SU-DHL-6 (cell line): Measurements from ENCODE around the gene TRAPPC10.
"Not testable (repeated sequence)": the region's sequence is repeated elsewhere in the genome, so short reads cannot be mapped to it uniquely, and the experiment has no call there.

Experiments
- H2AFZ ChIP-seq: fragments of 200-600 bp; sonication (generic); 2 replicates; pipeline ENCODE4 v1.6.1; 2014; ENCODE audit warnings: low read depth, mild to moderate bottlenecking, moderate library complexity, mixed read lengths, antibody characterized with exemption, low read length; ENCODE audit not compliant: severe bottlenecking
- H3F3A ChIP-seq: fragments of 200-600 bp; shearing (Covaris generic); 2 replicates; pipeline ENCODE4 v1.6.0; 2016; ENCODE audit warnings: antibody characterized with exemption, mild to moderate bottlenecking; ENCODE audit not compliant: insufficient read depth
- H3K27ac ChIP-seq: fragments of 200-600 bp; sonication (generic); 2 replicates; pipeline ENCODE4 v1.5.1; 2016; ENCODE audit warnings: low read depth, mild to moderate bottlenecking, low read length, moderate library complexity, mixed read lengths
- H3K27me3 ChIP-seq: fragments of 200-600 bp; sonication (generic), shearing (Covaris generic); 2 replicates; pipeline ENCODE4 v1.6.0; 2014; ENCODE audit warnings: mild to moderate bottlenecking, low read length
- H3K36me3 ChIP-seq: fragments of 200-600 bp; sonication (generic); 2 replicates; pipeline ENCODE4 v1.6.1; 2014; ENCODE audit warnings: mild to moderate bottlenecking, low read length, mixed read lengths
- H3K4me2 ChIP-seq: fragments of 300-600, 200-600 bp; shearing (Covaris generic), sonication (generic); 2 replicates; pipeline ENCODE4 v1.6.0; 2014; ENCODE audit warnings: low read length, low read depth, mild to moderate bottlenecking; ENCODE audit not compliant: poor library complexity, severe bottlenecking
- H3K4me3 ChIP-seq: fragments of 200-600 bp; sonication (generic); 2 replicates; pipeline ENCODE4 v1.5.1; 2014; ENCODE audit warnings: antibody characterized with exemption, low read length, mild to moderate bottlenecking, mixed read lengths; ENCODE audit not compliant: insufficient read depth, poor library complexity, severe bottlenecking
- H3K79me2 ChIP-seq: fragments of 200-600 bp; sonication (generic); 2 replicates; pipeline ENCODE4 v1.6.1; 2014; ENCODE audit warnings: mild to moderate bottlenecking, low read length, moderate library complexity; ENCODE audit not compliant: insufficient read depth
- H3K9ac ChIP-seq: fragments of 200-600 bp; sonication (generic); 2 replicates; pipeline ENCODE4 v1.7.0; 2014; ENCODE audit warnings: mild to moderate bottlenecking, low read length
- H3K9me2 ChIP-seq: fragments of 200-600 bp; sonication (generic); replicated peaks from 2 replicates; pipeline ENCODE4 v1.6.1; 2014; ENCODE audit warnings: low read length; ENCODE audit not compliant: insufficient read depth
- H3K9me3 ChIP-seq: fragments of 200-600 bp; sonication (generic); 2 replicates; pipeline ENCODE4 v1.6.1; 2014; ENCODE audit warnings: low read length, mixed read lengths; ENCODE audit not compliant: insufficient read depth
- H4K20me1 ChIP-seq: fragments of 200-600 bp; sonication (generic); 2 replicates; pipeline ENCODE4 v1.6.1; 2014; ENCODE audit warnings: low read depth, mild to moderate bottlenecking, antibody characterized with exemption, low read length, moderate library complexity, mixed read lengths
- CTCF ChIP-seq: fragments of 200-600 bp; sonication (generic); IDR thresholded peaks from one replicate; pipeline ENCODE4 v1.5.1; 2017; ENCODE audit warnings: antibody characterized with exemption, mild to moderate bottlenecking, low read length, moderate library complexity; ENCODE audit not compliant: insufficient read depth, poor library complexity, severe bottlenecking
- EZH2phosphoT487 ChIP-seq: fragments of 200-600 bp; sonication (generic), shearing (Covaris generic); conservative IDR thresholded peaks from 2 replicates; pipeline ENCODE4 v1.6.1; 2018; ENCODE audit warnings: mild to moderate bottlenecking, antibody characterized with exemption, low read length, moderate library complexity, mixed read lengths

TRAPPC10 gene

GRCh38 chr21:44090325-44090724 is 78.2 kb downstream of the TRAPPC10 start:
- H4K20me1 ChIP-seq = no peaks in the 10 kb centered on the region
- no peak overlapping the region for H2AFZ ChIP-seq
- no peak overlapping the region for H3K4me2 ChIP-seq
- no peak overlapping the region for H3K4me3 ChIP-seq
- no peaks in the 10 kb centered on the region for H3K79me2 ChIP-seq
- peaks cover 4% of the 10 kb centered on the region; the same call in 1 of the 2 replicates for H3K36me3 ChIP-seq
- H3K27me3 ChIP-seq = no peaks in the 10 kb centered on the region
- H3K9ac ChIP-seq = no peak overlapping the region
- no peak for TF ChIP-seq EZH2phosphoT487
- no peak for TF ChIP-seq CTCF
- no peaks in the 10 kb centered on the region for H3F3A ChIP-seq
- no peaks in the 10 kb centered on the region for H3K9me3 ChIP-seq
- H3K9me2 ChIP-seq = no peaks in the 10 kb centered on the region
- H3K27ac ChIP-seq = peak overlapping the region; percentile 58

GRCh38 chr21:44092211-44092610 is 80.1 kb downstream of the TRAPPC10 start:
- Histone ChIP-seq H3K9me3 (no peaks in the 10 kb centered on the region), H3K27ac (no peak overlapping the region), H4K20me1 (no peaks in the 10 kb centered on the region), H3F3A (no peaks in the 10 kb centered on the region), H3K36me3 (peaks cover 4% of the 10 kb centered on the region; the same call in 1 of the 2 replicates), H3K9me2 (no peaks in the 10 kb centered on the region), H3K4me3 (no peak overlapping the region), H3K79me2 (no peaks in the 10 kb centered on the region), H3K9ac (no peak overlapping the region), H3K27me3 (no peaks in the 10 kb centered on the region), H2AFZ (no peak overlapping the region), H3K4me2 (no peak overlapping the region)
- TF ChIP-seq EZH2phosphoT487 (no peak), CTCF (no peak)

GRCh38 chr21:44093761-44094160 is 81.7 kb downstream of the TRAPPC10 start:
- H3K9me3 ChIP-seq = no peaks in the 10 kb centered on the region
- H3K4me3 ChIP-seq = no peak overlapping the region
- no peaks in the 10 kb centered on the region for H3K27me3 ChIP-seq
- no peak overlapping the region for H3K9ac ChIP-seq
- H3K9me2 ChIP-seq = no peaks in the 10 kb centered on the region
- peaks cover 4% of the 10 kb centered on the region; the same call in 1 of the 2 replicates for H3K36me3 ChIP-seq
- H2AFZ ChIP-seq = no peak overlapping the region
- no peak overlapping the region for H3K27ac ChIP-seq
- TF ChIP-seq EZH2phosphoT487 (no peak), CTCF (no peak)
- no peaks in the 10 kb centered on the region for H4K20me1 ChIP-seq
- no peaks in the 10 kb centered on the region for H3F3A ChIP-seq
- H3K79me2 ChIP-seq = no peaks in the 10 kb centered on the region
- H3K4me2 ChIP-seq = no peak overlapping the region

- TF ChIP-seq CTCF (no peak), EZH2phosphoT487 (no peak)
- H3K4me3 ChIP-seq = no peak overlapping the region
- no peaks in the 10 kb centered on the region for H3K27me3 ChIP-seq
- no peaks in the 10 kb centered on the region for H3F3A ChIP-seq
- H3K9me2 ChIP-seq = no peaks in the 10 kb centered on the region
- no peak overlapping the region for H3K4me2 ChIP-seq
- H3K36me3 ChIP-seq = peaks cover 4% of the 10 kb centered on the region; the same call in 1 of the 2 replicates
- no peaks in the 10 kb centered on the region for H3K9me3 ChIP-seq
- no peaks in the 10 kb centered on the region for H4K20me1 ChIP-seq
- H3K9ac ChIP-seq = no peak overlapping the region
- H3K79me2 ChIP-seq = no peaks in the 10 kb centered on the region
- no peak overlapping the region for H3K27ac ChIP-seq
- no peak overlapping the region for H2AFZ ChIP-seq
Observed at GRCh38 chr21:44094832-44095231, 82.7 kb downstream of the TRAPPC10 start.

GRCh38 chr21:44098507-44098906 is 86.4 kb downstream of the TRAPPC10 start:
- H3K4me2 ChIP-seq, H3K36me3 ChIP-seq, H3K9me2 ChIP-seq, H3F3A ChIP-seq, H4K20me1 ChIP-seq, H3K27me3 ChIP-seq, H3K9ac ChIP-seq, H3K27ac ChIP-seq, H2AFZ ChIP-seq, H3K4me3 ChIP-seq, H3K9me3 ChIP-seq, H3K79me2 ChIP-seq: not testable (repeated sequence)
